Measurements from ENCODE around the gene LPP.

LPP gene

DNA sequence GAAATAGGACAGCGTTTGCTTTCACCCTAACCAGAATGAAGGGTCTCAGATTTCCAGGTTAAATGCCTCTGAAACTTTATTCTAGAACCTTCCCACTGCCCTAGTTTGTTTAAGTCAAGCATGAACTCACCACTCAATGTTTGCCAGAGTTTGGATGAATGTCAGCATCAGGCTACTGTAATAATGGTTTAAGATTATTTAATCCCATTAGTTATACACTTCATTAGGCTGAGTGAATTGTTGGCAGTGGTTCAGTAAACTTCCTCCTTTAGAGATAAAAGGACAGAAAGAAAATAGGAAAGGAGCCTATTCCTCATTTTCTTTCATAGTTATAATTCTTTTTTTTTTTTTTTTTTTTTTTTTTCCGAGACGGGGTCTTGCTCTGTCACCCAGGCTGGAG is 615.9 kb downstream of the LPP start:
- TF ChIP-seq EZH2 (IDR thresholded peaks at IDR 0.05; ENCODE audit: borderline replicate concordance, low read length) (no peak), CTCF (IDR thresholded peaks at IDR 0.05; ENCODE audit: low read length) (no peak)
- Histone ChIP-seq H3K79me2 (ENCODE audit: insufficient read depth, low read length) (no peaks in the 10 kb centered on the region), H3K4me1 (ENCODE audit: insufficient read depth, low read length, severe bottlenecking) (peaks cover 14% of the 10 kb centered on the region), H3K9me2 (ENCODE audit: low read depth, low read length) (no peaks in the 10 kb centered on the region), H3K4me2 (ENCODE audit: low read length) (no peak overlapping the region), H3K27ac (ENCODE audit: low read depth, low read length, poor library complexity, severe bottlenecking) (no peak overlapping the region), H3K4me3 (ENCODE audit: low read depth, low read length, poor library complexity, severe bottlenecking) (no peak overlapping the region), H3K9ac (ENCODE audit: low read length) (no peak overlapping the region), H3K9me3 (ENCODE audit: low read length) (no peaks in the 10 kb centered on the region), H4K20me1 (ENCODE audit: insufficient read depth, low read length) (no peaks in the 10 kb centered on the region), H3K27me3 (ENCODE audit: insufficient read depth, low read length) (no peaks in the 10 kb centered on the region), H2AFZ (ENCODE audit: low read length) (no peak overlapping the region), H3K36me3 (ENCODE audit: insufficient read depth, low read length) (no peaks in the 10 kb centered on the region), H3F3A (ENCODE audit: insufficient read depth, low read length) (no peaks in the 10 kb centered on the region)

DNA sequence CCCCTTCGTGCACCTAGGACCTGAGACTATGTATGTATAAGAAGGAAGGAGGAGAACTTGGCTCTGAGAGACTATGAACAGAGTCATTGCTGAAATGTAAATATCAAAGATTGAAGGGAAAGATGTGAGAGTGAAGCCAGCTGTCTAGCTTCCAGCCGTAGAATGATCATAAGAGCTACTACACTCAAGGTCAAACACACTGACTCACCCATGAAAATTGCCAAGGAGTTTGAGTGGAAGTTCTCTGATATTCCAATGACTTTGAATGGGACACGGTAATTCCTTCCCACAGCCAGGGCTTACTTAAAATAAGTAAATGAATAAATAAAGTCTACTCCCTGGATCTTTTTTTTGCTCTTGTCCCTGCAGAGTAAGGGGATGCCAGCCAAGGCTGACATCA is 618.9 kb downstream of the LPP start:
- H3K9me2 ChIP-seq (ENCODE audit: low read depth, low read length) = no peaks in the 10 kb centered on the region
- no peak overlapping the region for H3K27ac ChIP-seq (ENCODE audit: low read depth, low read length, poor library complexity, severe bottlenecking)
- H3K27me3 ChIP-seq (ENCODE audit: insufficient read depth, low read length) = no peaks in the 10 kb centered on the region
- no peak for TF ChIP-seq CTCF (IDR thresholded peaks at IDR 0.05; ENCODE audit: low read length)
- no peak for TF ChIP-seq EZH2 (IDR thresholded peaks at IDR 0.05; ENCODE audit: borderline replicate concordance, low read length)
- no peaks in the 10 kb centered on the region for H3F3A ChIP-seq (ENCODE audit: insufficient read depth, low read length)
- no peak overlapping the region for H3K9ac ChIP-seq (ENCODE audit: low read length)
- H3K4me2 ChIP-seq (ENCODE audit: low read length) = no peak overlapping the region
- H4K20me1 ChIP-seq (ENCODE audit: insufficient read depth, low read length) = no peaks in the 10 kb centered on the region
- peaks cover 10% of the 10 kb centered on the region for H3K4me1 ChIP-seq (ENCODE audit: insufficient read depth, low read length, severe bottlenecking)
- H3K9me3 ChIP-seq (ENCODE audit: low read length) = no peaks in the 10 kb centered on the region
- H3K79me2 ChIP-seq (ENCODE audit: insufficient read depth, low read length) = no peaks in the 10 kb centered on the region
- no peak overlapping the region for H3K4me3 ChIP-seq (ENCODE audit: low read depth, low read length, poor library complexity, severe bottlenecking)
- H3K36me3 ChIP-seq (ENCODE audit: insufficient read depth, low read length) = no peaks in the 10 kb centered on the region
- H2AFZ ChIP-seq (ENCODE audit: low read length) = no peak overlapping the region

- no peak overlapping the region for H2AFZ ChIP-seq (ENCODE audit: low read length)
- no peaks in the 10 kb centered on the region for H4K20me1 ChIP-seq (ENCODE audit: insufficient read depth, low read length)
- H3F3A ChIP-seq (ENCODE audit: insufficient read depth, low read length) = no peaks in the 10 kb centered on the region
- H3K27me3 ChIP-seq (ENCODE audit: insufficient read depth, low read length) = no peaks in the 10 kb centered on the region
- H3K36me3 ChIP-seq (ENCODE audit: insufficient read depth, low read length) = no peaks in the 10 kb centered on the region
- no peaks in the 10 kb centered on the region for H3K9me3 ChIP-seq (ENCODE audit: low read length)
- no peak overlapping the region for H3K4me3 ChIP-seq (ENCODE audit: low read depth, low read length, poor library complexity, severe bottlenecking)
- no peaks in the 10 kb centered on the region for H3K79me2 ChIP-seq (ENCODE audit: insufficient read depth, low read length)
- no peak overlapping the region for H3K27ac ChIP-seq (ENCODE audit: low read depth, low read length, poor library complexity, severe bottlenecking)
- H3K9ac ChIP-seq (ENCODE audit: low read length) = no peak overlapping the region
- H3K4me1 ChIP-seq (ENCODE audit: insufficient read depth, low read length, severe bottlenecking) = no peaks in the 10 kb centered on the region
- H3K4me2 ChIP-seq (ENCODE audit: low read length) = no peak overlapping the region
- TF ChIP-seq CTCF (IDR thresholded peaks at IDR 0.05; ENCODE audit: low read length) (no peak), EZH2 (IDR thresholded peaks at IDR 0.05; ENCODE audit: borderline replicate concordance, low read length) (no peak)
- no peaks in the 10 kb centered on the region for H3K9me2 ChIP-seq (ENCODE audit: low read depth, low read length)
These were observed 621.5 kb downstream of the LPP start for GRCh38 chr3:188775412-188775811.
